Kidney epithelial cell (primary cell): Measurements from ENCODE around the gene OAS2. TPM values are rescaled to one million over a fixed set of nuclear protein-coding genes. Genes with fewer than 3 reads are reported as not detected.

Source experiments
- DNase-seq: peaks from one replicate; pipeline ENCODE4 v3.0.0-alpha.2; 2010; ENCODE audit warnings: low read depth
- H3K27me3 ChIP-seq: 2 replicates; pipeline ENCODE4 v1.6.0; 2011; ENCODE audit warnings: low read length; ENCODE audit not compliant: control insufficient read depth, insufficient read depth
- H3K36me3 ChIP-seq: 2 replicates; pipeline ENCODE4 v1.5.1; 2011; ENCODE audit warnings: low read length; ENCODE audit not compliant: control insufficient read depth, insufficient read depth
- H3K4me3 ChIP-seq: 2 replicates; pipeline ENCODE4 v1.5.1; 2011; ENCODE audit warnings: low read depth, mild to moderate bottlenecking, control low read depth, low read length
- CTCF ChIP-seq: IDR thresholded peaks from 2 replicates; pipeline ENCODE4 v1.5.1; 2011; ENCODE audit warnings: mild to moderate bottlenecking, moderate library complexity, low read length, control low read depth, inconsistent platforms; ENCODE audit not compliant: insufficient read depth, poor library complexity, severe bottlenecking
- total RNA-seq: library from RNA; depleted of rRNA; stranded (reverse); fragments of >200 nt; gene quantifications from 2 replicates; pipeline ENCODE4 v1.2.3, GENCODE V29; 2015

OAS2 gene
- total RNA-seq, 1 donor from 2014 or later: 3.6 TPM

GRCh38 chr12:113006206-113006605 is 27.9 kb downstream of the OAS2 start:
- Histone ChIP-seq H3K27me3 (no peaks in the 10 kb centered on the region), H3K36me3 (no peaks in the 10 kb centered on the region), H3K4me3 (no peak overlapping the region)
- no peak for TF ChIP-seq CTCF
- no peak for DNase-seq

- no peak for DNase-seq
- H3K4me3 ChIP-seq: no peak overlapping the region
- H3K36me3 ChIP-seq: no peaks in the 10 kb centered on the region
- H3K27me3 ChIP-seq: no peaks in the 10 kb centered on the region
- no peak for TF ChIP-seq CTCF
Measured at GRCh38 chr12:113006641-113007040, 28.3 kb downstream of the OAS2 start.

GRCh38 chr12:113007166-113007565 is 28.8 kb downstream of the OAS2 start:
- peak; percentile 53 for DNase-seq
- no peak for TF ChIP-seq CTCF
- Histone ChIP-seq H3K36me3 (no peaks in the 10 kb centered on the region), H3K27me3 (no peaks in the 10 kb centered on the region), H3K4me3 (no peak overlapping the region)

- H3K27me3 ChIP-seq: no peaks in the 10 kb centered on the region
- DNase-seq: no peak
- no peak for TF ChIP-seq CTCF
- no peak overlapping the region for H3K4me3 ChIP-seq
- no peaks in the 10 kb centered on the region for H3K36me3 ChIP-seq
Measured at GRCh38 chr12:113010701-113011100, 32.4 kb downstream of the OAS2 start.

GRCh38 chr12:113014565-113014964 is 36.2 kb downstream of the OAS2 start:
- H3K36me3 ChIP-seq: no peaks in the 10 kb centered on the region
- TF ChIP-seq CTCF: no peak
- H3K4me3 ChIP-seq: no peak overlapping the region
- DNase-seq: no peak
- no peaks in the 10 kb centered on the region for H3K27me3 ChIP-seq

GRCh38 chr12:113016796-113017195 is 38.5 kb downstream of the OAS2 start:
- no peaks in the 10 kb centered on the region for H3K27me3 ChIP-seq
- H3K4me3 ChIP-seq: no peak overlapping the region
- TF ChIP-seq CTCF: no peak
- no peaks in the 10 kb centered on the region for H3K36me3 ChIP-seq
- DNase-seq: no peak
